Measurements from ENCODE around the gene SGCD.

The SGCD gene

GRCh38 chr5:156361436-156362109, 34.6 kb downstream of the SGCD start:
- DNase-seq (ENCODE audit: low read depth in 2 of 2): no peak

GRCh38 chr5:156363861-156364260, 36.9 kb downstream of the SGCD start:
- no peak for DNase-seq (ENCODE audit: low read depth in 2 of 2)

- DNase-seq (ENCODE audit: low read depth in 2 of 2): no peak
These were observed 39.6 kb downstream of the SGCD start for GRCh38 chr5:156366521-156366920.

GRCh38 chr5:156367597-156367996, 40.6 kb downstream of the SGCD start:
- DNase-seq (ENCODE audit: low read depth in 2 of 2): no peak

GRCh38 chr5:156375895-156376495, 49.0 kb downstream of the SGCD start:
- no peak for DNase-seq (ENCODE audit: low read depth in 2 of 2)

- no peak for DNase-seq (ENCODE audit: low read depth in 2 of 2)
These were observed 49.8 kb downstream of the SGCD start for GRCh38 chr5:156376751-156377150.

GRCh38 chr5:156378159-156378558, 51.2 kb downstream of the SGCD start:
- DNase-seq (ENCODE audit: low read depth in 2 of 2): no peak

- no peak for DNase-seq (ENCODE audit: low read depth in 2 of 2)
These were observed 52.2 kb downstream of the SGCD start for GRCh38 chr5:156379206-156379605.

- DNase-seq (ENCODE audit: low read depth in 2 of 2): no peak
These were observed 53.9 kb downstream of the SGCD start for GRCh38 chr5:156380848-156381247.

- DNase-seq (ENCODE audit: low read depth in 2 of 2): no peak
These were observed 56.7 kb downstream of the SGCD start for GRCh38 chr5:156383510-156384265.

GRCh38 chr5:156385416-156385815, 58.5 kb downstream of the SGCD start:
- no peak for DNase-seq (ENCODE audit: low read depth in 2 of 2)

- DNase-seq (ENCODE audit: low read depth in 2 of 2): no peak
These were observed 60.0 kb downstream of the SGCD start for GRCh38 chr5:156386976-156387375.

GRCh38 chr5:156387391-156387790, 60.4 kb downstream of the SGCD start:
- DNase-seq (ENCODE audit: low read depth in 2 of 2): no peak

GRCh38 chr5:156388233-156388632, 61.3 kb downstream of the SGCD start:
- no peak for DNase-seq (ENCODE audit: low read depth in 2 of 2)

- DNase-seq (ENCODE audit: low read depth in 2 of 2): no peak
These were observed 64.2 kb downstream of the SGCD start for GRCh38 chr5:156391139-156391538.

- DNase-seq (ENCODE audit: low read depth in 2 of 2): no peak
These were observed 67.0 kb downstream of the SGCD start for GRCh38 chr5:156393980-156394379.

- no peak for DNase-seq (ENCODE audit: low read depth in 2 of 2)
These were observed 67.8 kb downstream of the SGCD start for GRCh38 chr5:156394642-156395305.

- DNase-seq (ENCODE audit: low read depth in 2 of 2): no peak
These were observed 68.3 kb downstream of the SGCD start for GRCh38 chr5:156395306-156395675.

- no peak for DNase-seq (ENCODE audit: low read depth in 2 of 2)
These were observed 69.3 kb downstream of the SGCD start for GRCh38 chr5:156396063-156396829.

- DNase-seq (ENCODE audit: low read depth in 2 of 2): no peak
These were observed 69.8 kb downstream of the SGCD start for GRCh38 chr5:156396830-156397081.

GRCh38 chr5:156399323-156399722, 72.4 kb downstream of the SGCD start:
- DNase-seq (ENCODE audit: low read depth in 2 of 2): no peak

Data from activated CD8-positive, alpha-beta memory T cell treated with anti-CD3 and anti-CD28 coated beads for 4 hours (primary cell).